Testis (tissue), 3 donors: ENCODE data around the gene MRPL48. TPM values are rescaled to one million over a fixed set of nuclear protein-coding genes. Genes with fewer than 3 reads are reported as not detected.

Experiments used
- DNase-seq: peaks from one replicate; pipeline ENCODE4 v3.0.0-alpha.2; 2019
- H3K27ac ChIP-seq, 2 donors: fragments of 200-600 bp; sonication (generic); one replicate each; pipeline ENCODE4 v1.5.1; 2019
- H3K27me3 ChIP-seq: fragments of 200-600 bp; sonication (generic); one replicate; pipeline ENCODE4 v1.5.1; 2019
- H3K36me3 ChIP-seq: fragments of 200-600 bp; sonication (generic); one replicate; pipeline ENCODE4 v1.5.1; 2017; ENCODE audit warnings: low read depth; ENCODE audit errors: missing control alignments
- H3K4me1 ChIP-seq: fragments of 200-600 bp; sonication (generic); one replicate; pipeline ENCODE4 v1.5.1; 2019
- H3K4me3 ChIP-seq, 2 donors: fragments of 200-600 bp; sonication (generic); one replicate each; pipeline ENCODE4 v1.5.1; 2017 to 2019
- H3K9me3 ChIP-seq: fragments of 200-600 bp; sonication (generic); one replicate; pipeline ENCODE4 v1.5.1; 2017
- POLR2A ChIP-seq: fragments of 450-650 bp; IDR thresholded peaks from one replicate; pipeline ENCODE4 v1.6.1; 2017; ENCODE audit warnings: antibody characterized with exemption, mild to moderate bottlenecking, moderate library complexity
- WGBS, 2 donors: methylation state at CpG; one replicate each; pipeline ENCODE4 v1.1.5; 2018; 5-methylcytosine and 5-hydroxymethylcytosine counted together
- intact Hi-C: fragments of 100-400 bp; cut with DNase I; formaldehyde crosslinking; loops from one replicate; pipeline ENCODE4 v1.15.1; 2023; ENCODE audit warnings: low total_unique reads
- polyA plus RNA-seq: library from polyadenylated mRNA; stranded (reverse); fragments of 350-450 nt; fragmentation: Illumina TruSeq; extraction: RNeasy Lipid Tissue Mini Kit (QIAGEN cat#74804); gene quantifications from one replicate; pipeline ENCODE4 v1.2.3, GENCODE V29; 2014; ENCODE audit warnings: low read depth, low replicate concordance; ENCODE audit not compliant: insufficient read depth
- total RNA-seq, 2 donors: library from RNA; depleted of rRNA; stranded (reverse); fragments of >200 nt; gene quantifications; one replicate each; pipeline ENCODE4 v1.2.3, GENCODE V29; 2016
- TF ChIP-seq, protein P1 (sequence below), 3 experiments: fragments of 450-650 bp in 2 of 3; fragments of 200-600 bp in 1 of 3; sonication (generic) in 1 of 3; IDR thresholded peaks; one replicate each; pipeline ENCODE4 v1.5.1; 2016 to 2019; ENCODE audit warnings: antibody characterized with exemption in 3 of 3, mild to moderate bottlenecking in 2 of 3, moderate library complexity in 1 of 3

Gene MRPL48
- total and polyA plus RNA-seq, 3 donors from 2014 or later: 9.1 to 16.9 (median 10.7) TPM

DNA sequence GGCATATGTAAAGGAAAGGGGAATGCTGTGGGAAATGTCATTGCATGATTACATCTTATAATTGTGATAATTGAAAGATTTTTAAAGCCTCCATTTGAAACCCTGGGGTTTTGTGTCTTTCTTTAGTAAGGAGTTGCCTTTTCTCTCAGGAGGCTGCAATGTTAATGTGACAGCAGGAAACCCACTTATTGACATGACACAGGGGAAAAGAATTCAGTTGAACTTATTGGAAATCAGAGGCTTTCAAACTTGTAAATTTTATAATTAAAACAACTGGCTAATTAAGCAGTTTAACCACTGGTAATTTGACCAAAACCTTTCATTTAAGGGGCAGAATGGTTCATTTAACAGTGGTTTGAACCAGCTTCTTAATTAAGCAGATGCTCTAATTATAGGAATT, 31.2 kb downstream of the MRPL48 start:
- intact Hi-C loops: no loop called here
- no peaks in the 10 kb centered on the region for H3K9me3 ChIP-seq
- H3K4me1 ChIP-seq: no peaks in the 10 kb centered on the region
- no peaks in the 10 kb centered on the region for H3K36me3 ChIP-seq
- no peaks in the 10 kb centered on the region for H3K27me3 ChIP-seq
- no peak overlapping the region for H3K4me3 ChIP-seq
- no peak for TF ChIP-seq POLR2A
- TF ChIP-seq, protein P1, sequence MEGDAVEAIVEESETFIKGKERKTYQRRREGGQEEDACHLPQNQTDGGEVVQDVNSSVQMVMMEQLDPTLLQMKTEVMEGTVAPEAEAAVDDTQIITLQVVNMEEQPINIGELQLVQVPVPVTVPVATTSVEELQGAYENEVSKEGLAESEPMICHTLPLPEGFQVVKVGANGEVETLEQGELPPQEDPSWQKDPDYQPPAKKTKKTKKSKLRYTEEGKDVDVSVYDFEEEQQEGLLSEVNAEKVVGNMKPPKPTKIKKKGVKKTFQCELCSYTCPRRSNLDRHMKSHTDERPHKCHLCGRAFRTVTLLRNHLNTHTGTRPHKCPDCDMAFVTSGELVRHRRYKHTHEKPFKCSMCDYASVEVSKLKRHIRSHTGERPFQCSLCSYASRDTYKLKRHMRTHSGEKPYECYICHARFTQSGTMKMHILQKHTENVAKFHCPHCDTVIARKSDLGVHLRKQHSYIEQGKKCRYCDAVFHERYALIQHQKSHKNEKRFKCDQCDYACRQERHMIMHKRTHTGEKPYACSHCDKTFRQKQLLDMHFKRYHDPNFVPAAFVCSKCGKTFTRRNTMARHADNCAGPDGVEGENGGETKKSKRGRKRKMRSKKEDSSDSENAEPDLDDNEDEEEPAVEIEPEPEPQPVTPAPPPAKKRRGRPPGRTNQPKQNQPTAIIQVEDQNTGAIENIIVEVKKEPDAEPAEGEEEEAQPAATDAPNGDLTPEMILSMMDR (IDR thresholded peaks at IDR 0.05): no peak
- H3K27ac ChIP-seq: no peak overlapping the region
- DNase-seq: no peak

DNA sequence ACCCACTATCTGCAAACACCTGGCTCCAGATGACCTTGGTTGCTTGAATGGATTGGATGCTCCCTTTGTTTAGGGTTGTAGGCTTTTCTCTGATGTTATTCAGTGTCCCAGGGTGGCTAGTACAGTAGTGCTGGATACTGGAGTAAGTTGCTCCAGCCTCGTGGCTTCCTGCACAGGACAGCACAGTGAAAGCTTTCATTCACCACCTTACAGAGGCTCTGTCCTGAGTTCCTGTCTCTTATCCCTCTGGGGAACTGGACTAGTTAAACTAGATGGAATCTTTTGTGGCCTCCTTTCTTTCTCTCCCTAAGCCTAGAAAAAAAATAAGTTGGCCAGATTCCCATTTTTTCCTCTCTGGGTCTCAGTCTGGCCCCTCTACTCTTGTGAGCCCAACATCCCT, 42.6 kb downstream of the MRPL48 start:
- no peaks in the 10 kb centered on the region for H3K36me3 ChIP-seq
- DNase-seq: no peak
- no peaks in the 10 kb centered on the region for H3K27me3 ChIP-seq
- H3K4me1 ChIP-seq: no peaks in the 10 kb centered on the region
- TF ChIP-seq, protein P1 (IDR thresholded peaks at IDR 0.05): no peak
- no peak for TF ChIP-seq POLR2A
- no peak overlapping the region for H3K4me3 ChIP-seq
- WGBS, 2 donors: 57 to 75% methylated on average over 1 of the region's 1 CpG
- intact Hi-C loops: no loop called here
- H3K27ac ChIP-seq: no peak overlapping the region
- no peaks in the 10 kb centered on the region for H3K9me3 ChIP-seq

DNA sequence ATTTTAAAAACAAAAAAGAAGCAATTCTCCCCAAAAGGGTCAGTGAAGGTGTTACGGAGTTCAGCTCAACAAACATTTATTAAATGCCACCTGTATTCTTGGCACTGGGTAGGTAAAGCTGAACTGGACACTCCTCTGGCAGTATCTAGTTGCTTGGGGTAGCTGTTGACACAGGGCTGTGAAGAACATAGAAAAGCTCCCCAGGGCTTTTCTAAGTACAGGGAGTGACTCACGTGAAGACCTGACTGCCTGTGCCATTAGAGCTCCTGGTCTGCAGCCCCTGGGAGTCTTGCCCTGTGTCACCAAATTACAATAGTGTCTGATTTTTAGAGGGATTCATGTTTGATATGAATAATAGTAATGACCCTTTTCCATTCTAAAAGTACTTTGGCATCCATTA, 45.4 kb downstream of the MRPL48 start:
- no peak for DNase-seq
- WGBS, 2 donors: 57 to 82% methylated on average over 2 of the region's 2 CpGs
- Histone ChIP-seq H3K36me3 (no peaks in the 10 kb centered on the region), H3K27me3 (no peaks in the 10 kb centered on the region), H3K4me3 (no peak overlapping the region), H3K27ac (no peak overlapping the region), H3K9me3 (no peaks in the 10 kb centered on the region), H3K4me1 (no peaks in the 10 kb centered on the region)
- intact Hi-C loops: no loop called here
- TF ChIP-seq POLR2A: no peak
- TF ChIP-seq, protein P1 (IDR thresholded peaks at IDR 0.05): no peak

DNA sequence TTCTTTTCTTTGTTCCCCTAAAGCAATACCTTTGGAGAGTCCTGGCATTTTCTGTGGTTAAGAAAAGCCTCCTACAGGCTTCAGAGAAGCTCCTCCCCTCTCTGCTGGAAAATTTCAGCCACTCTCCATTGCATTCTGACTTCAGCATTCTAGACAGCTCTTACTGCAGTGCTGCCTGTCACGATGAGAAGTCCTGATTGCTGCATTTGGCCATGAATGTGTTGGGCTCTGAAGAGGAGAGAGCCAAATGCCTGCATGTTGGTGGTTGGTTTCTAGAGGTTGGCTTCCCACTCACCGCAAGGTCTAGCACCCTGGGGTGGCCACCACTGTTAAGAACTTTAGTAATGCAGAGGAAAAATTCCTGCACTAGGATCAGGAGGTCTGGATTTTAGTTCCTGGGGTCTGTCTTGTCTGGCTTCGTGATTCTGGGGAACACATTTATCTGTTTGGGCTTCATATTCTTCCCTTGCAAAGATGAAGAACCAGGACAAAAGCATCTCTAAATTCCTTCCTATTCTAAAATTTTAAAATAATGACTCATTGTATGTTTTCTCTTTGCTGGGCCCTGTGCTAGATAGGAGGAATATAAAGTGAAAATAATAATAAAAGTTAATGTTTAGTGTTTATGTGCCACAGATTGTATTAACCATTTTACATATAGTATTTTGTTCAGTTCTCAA, 50.9 kb downstream of the MRPL48 start:
- intact Hi-C loops: no loop called here
- 72 to 90% methylated on average over 3 of the region's 3 CpGs for WGBS, 2 donors
- no peaks in the 10 kb centered on the region for H3K27me3 ChIP-seq
- DNase-seq: no peak
- H3K4me3 ChIP-seq: no peak overlapping the region
- no peaks in the 10 kb centered on the region for H3K9me3 ChIP-seq
- H3K4me1 ChIP-seq: no peaks in the 10 kb centered on the region
- H3K36me3 ChIP-seq: no peaks in the 10 kb centered on the region
- H3K27ac ChIP-seq: no peak overlapping the region
- no peak for TF ChIP-seq POLR2A
- TF ChIP-seq, protein P1 (IDR thresholded peaks at IDR 0.05): no peak

DNA sequence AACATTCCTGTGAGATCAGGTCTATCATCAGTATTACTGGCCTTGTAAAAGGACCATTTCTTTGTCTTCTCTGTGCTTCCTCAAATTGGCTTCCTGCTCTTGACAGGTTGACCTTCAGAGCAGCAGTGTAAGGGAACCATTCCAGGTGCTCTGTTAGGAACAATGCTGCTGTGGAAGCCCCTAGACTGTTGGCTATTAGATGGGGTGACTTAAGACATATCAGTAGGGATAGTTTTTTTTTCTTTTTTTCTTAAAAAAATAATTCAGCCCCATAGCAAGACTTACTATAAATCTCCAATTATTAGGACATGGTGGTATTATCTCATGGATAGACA, 51.4 kb downstream of the MRPL48 start:
- Histone ChIP-seq H3K36me3 (no peaks in the 10 kb centered on the region), H3K4me1 (no peaks in the 10 kb centered on the region), H3K27me3 (no peaks in the 10 kb centered on the region), H3K4me3 (no peak overlapping the region), H3K27ac (no peak overlapping the region), H3K9me3 (no peaks in the 10 kb centered on the region)
- intact Hi-C loops: no loop called here
- TF ChIP-seq, protein P1 (IDR thresholded peaks at IDR 0.05): no peak
- DNase-seq: no peak
